NCI-H2029 (cell line): ENCODE data around the gene ADAMTSL3.

Source experiments
- DNase-seq: peaks from one replicate; lab custom pipeline; 2025; lab: John Stamatoyannopoulos, UW

Gene ADAMTSL3

GRCh38 chr15:83653639-83654378 is at the start of gene ADAMTSL3:
Gene ADAMTSL3, plus strand, starts transcription at chr15:83654123. Its CDS starts 1,639 bp downstream, at chr15:83655762.
- peak; percentile 21 for DNase-seq

GRCh38 chr15:83604549-83604948 is 49.4 kb upstream of the ADAMTSL3 start:
- DNase-seq, result no peak

GRCh38 chr15:83605111-83605945 is 48.6 kb upstream of the ADAMTSL3 start:
- no peak for DNase-seq

- DNase-seq, result no peak
Measured at GRCh38 chr15:83610132-83610531, 43.8 kb upstream of the ADAMTSL3 start.

GRCh38 chr15:83610901-83611685 is 42.8 kb upstream of the ADAMTSL3 start:
- no peak for DNase-seq

- no peak for DNase-seq
Measured at GRCh38 chr15:83612226-83612625, 41.7 kb upstream of the ADAMTSL3 start.

- DNase-seq, result no peak
Measured at GRCh38 chr15:83612898-83613635, 40.9 kb upstream of the ADAMTSL3 start.

- DNase-seq, result peak; percentile 16
Measured at GRCh38 chr15:83613714-83614113, 40.2 kb upstream of the ADAMTSL3 start.

- DNase-seq, result no peak
Measured at GRCh38 chr15:83616840-83617239, 37.1 kb upstream of the ADAMTSL3 start.

GRCh38 chr15:83626171-83626802 is 27.6 kb upstream of the ADAMTSL3 start:
- no peak for DNase-seq

GRCh38 chr15:83631534-83631933 is 22.4 kb upstream of the ADAMTSL3 start:
- DNase-seq, result no peak

GRCh38 chr15:83643201-83643600 is 10.7 kb upstream of the ADAMTSL3 start:
- DNase-seq, result no peak

- no peak for DNase-seq
Measured at GRCh38 chr15:83644439-83644838, 9.5 kb upstream of the ADAMTSL3 start.

- no peak for DNase-seq
Measured at GRCh38 chr15:83650831-83651230, 3.1 kb upstream of the ADAMTSL3 start.

GRCh38 chr15:83651541-83651940 is 2.4 kb upstream of the ADAMTSL3 start:
- peak; percentile 5 for DNase-seq

- DNase-seq, result no peak
Measured at GRCh38 chr15:83652626-83653204, 1.2 kb upstream of the ADAMTSL3 start.

GRCh38 chr15:83653288-83653638 is 660 bp upstream of the ADAMTSL3 start:
- no peak for DNase-seq

GRCh38 chr15:83654379-83655236 is 685 bp downstream of the ADAMTSL3 start:
- DNase-seq, result no peak

- no peak for DNase-seq
Measured at GRCh38 chr15:83655237-83655616, 1.3 kb downstream of the ADAMTSL3 start.

- no peak for DNase-seq
Measured at GRCh38 chr15:83656192-83656591, 2.3 kb downstream of the ADAMTSL3 start.
